HFF-Myc (cell line): Measurements from ENCODE around the gene SERPINF2.
A peak's percentile ranks its signal among the peaks of the same experiment; 100 is the strongest.

ENCODE experiments used
- DNase-seq: peaks from one replicate; pipeline ENCODE4 v3.0.0-alpha.2; 2011; ENCODE audit warnings: low read depth; ENCODE audit errors: extremely low read depth
- H3K4me3 ChIP-seq: replicated peaks from 2 replicates; pipeline ENCODE4 v1.5.1; 2011; ENCODE audit warnings: low read depth, mild to moderate bottlenecking, control low read depth, low read length
- CTCF ChIP-seq: IDR thresholded peaks from 2 replicates; pipeline ENCODE4 v1.5.1; 2012; ENCODE audit warnings: mild to moderate bottlenecking, low read depth, low read length, control low read depth; ENCODE audit errors: missing control alignments

The SERPINF2 gene

GRCh38 chr17:1713160-1713877, 29.4 kb upstream of the SERPINF2 start:
- H3K4me3 ChIP-seq: peak overlapping the region; percentile 74
- TF ChIP-seq CTCF: no peak
- DNase-seq: no peak

GRCh38 chr17:1713878-1714426, 28.7 kb upstream of the SERPINF2 start:
- peak; percentile 61 for TF ChIP-seq CTCF
- no peak for DNase-seq
- peak overlapping the region; percentile 74 for H3K4me3 ChIP-seq

DNA sequence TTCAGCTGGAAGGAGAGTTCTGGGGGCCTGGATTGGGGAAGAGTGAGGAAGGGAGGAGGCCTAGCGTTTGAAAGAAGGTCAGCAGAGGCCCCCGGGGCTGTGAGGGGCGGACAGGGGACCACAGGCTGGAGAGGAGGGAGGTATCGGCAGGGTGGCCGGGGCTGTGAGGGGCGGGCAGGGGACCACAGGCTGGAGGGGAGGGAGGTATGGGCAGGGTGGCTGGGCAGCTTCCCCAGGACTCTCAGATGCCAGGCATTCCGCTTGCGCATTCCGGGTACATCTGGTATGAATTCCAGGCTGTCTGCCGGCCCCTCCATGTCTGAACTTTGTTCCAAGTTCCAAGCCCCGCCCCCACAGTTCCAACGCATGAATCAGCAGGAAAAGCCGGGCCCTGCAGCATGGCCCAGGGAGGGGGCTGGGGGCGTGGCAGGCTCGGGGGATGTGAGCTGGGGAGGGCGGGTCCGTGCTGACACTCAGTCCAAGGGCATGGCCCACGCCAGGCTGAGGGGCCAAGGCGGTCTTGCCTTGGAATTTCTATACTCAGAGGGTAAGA, 28.2 kb upstream of the SERPINF2 start:
- DNase-seq: peak; percentile 94
- TF ChIP-seq CTCF: no peak
- H3K4me3 ChIP-seq: peak overlapping the region; percentile 74

DNA sequence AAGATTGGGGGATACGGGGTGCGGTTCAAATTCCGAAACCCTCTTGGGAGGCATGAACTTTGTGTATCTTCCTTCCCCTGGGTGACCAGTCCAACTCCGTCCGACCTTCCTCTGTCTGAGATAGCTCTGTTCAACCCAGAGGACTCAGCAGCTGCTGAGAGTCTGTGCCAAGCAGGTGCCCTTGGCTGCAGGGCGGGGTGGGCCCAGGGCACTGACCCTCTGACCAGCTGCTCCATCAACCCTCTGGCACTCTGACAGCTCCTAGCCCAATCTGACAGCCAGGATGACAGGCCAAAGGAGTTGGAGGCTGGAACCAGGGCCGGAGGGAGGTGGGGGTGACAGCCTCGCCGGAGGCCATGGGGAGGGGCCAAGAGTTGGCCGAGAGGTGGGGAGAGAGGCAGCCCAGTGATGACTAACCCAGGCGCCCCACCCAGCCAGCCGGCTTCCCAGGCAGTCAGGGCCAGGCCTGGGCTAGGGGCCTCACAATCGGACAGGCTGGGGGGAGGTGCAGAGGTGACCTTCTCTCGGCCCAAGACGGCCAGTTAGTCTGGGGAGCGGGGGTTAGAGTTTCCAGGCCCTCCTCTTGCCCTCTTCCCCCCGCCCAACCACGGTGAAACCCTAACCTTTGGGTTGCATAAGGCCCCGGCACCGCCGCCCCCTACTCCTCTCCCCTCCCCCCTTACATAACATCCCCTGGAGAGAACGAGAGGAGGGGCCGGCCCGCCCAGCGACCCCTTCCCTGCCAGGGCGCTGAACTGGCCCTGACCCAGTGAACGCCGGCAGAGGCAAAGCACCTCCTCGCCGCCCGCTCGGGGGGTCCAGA, 27.5 kb upstream of the SERPINF2 start:
- peak overlapping the region; percentile 74 for H3K4me3 ChIP-seq
- TF ChIP-seq CTCF: no peak
- no peak for DNase-seq

DNA sequence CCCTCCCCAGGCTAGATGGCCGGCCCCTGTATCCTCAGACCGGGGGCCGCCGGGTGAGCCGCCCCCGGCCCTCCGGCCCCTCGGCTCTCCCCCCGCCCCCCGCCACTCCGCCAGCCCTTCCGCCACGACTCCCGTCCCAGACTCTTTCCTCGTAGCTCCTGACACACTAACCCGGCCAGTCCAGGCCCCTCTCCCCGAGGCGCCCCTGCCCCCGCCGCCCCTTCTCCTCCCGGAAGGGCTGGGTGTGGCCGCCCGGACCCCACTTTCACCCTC, 26.9 kb upstream of the SERPINF2 start:
- peak overlapping the region; percentile 74 for H3K4me3 ChIP-seq
- no peak for TF ChIP-seq CTCF
- no peak for DNase-seq

DNA sequence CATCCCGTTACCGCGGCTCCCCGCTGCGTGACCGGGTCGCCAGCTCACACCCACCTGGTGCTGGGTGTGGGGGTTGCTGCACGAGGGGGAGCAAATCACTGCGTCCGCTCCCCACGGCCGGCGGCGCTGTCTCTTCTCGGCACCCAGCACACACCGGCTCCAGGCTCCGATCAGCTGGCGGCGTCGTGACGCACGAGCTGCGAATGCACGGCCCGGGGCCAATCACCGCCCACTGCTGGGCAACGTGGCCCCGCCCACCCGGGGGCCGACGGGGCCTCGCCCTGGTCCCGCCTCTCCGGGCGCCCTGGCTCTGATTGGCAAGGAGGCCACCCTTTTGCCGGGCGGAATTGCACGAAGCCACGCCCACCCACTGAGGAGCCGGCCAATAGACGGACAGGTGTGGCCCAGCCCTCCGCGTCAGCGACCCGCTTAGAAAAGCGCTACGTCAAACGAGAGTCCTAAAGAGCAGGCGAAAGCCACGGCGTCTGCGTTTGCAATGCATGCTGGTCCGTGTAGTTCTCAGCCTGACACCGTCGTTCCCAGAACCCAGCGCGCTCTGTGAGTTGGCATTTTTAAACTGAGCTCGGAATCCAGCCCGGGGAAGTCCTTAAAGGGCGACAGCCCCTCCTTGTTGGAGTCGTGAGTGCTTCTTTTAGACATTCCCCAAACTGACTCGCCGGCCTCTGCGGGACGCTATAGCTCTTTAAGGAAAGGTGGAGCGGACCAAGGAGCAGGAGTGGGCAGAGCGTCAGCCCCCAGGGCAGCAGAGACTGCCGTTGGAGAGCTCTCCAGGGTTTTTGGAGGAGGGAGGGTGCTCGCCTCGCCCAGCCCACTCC, 26.4 kb upstream of the SERPINF2 start:
- DNase-seq: peak; percentile 100
- peak; percentile 6 for TF ChIP-seq CTCF
- peak overlapping the region; percentile 74 for H3K4me3 ChIP-seq
